HL-60 (cell line): ENCODE data around the gene SVOPL.

Experiments used
- DNase-seq, 2 experiments: peaks; one replicate each; pipeline ENCODE4 v3.0.0-alpha.2; 2010 to 2020; ENCODE audit warnings: low read depth in 1 of 2, low spot score in 1 of 2
- H3K27ac ChIP-seq: fragments of 250-450 bp; sonication (Bioruptor Pico); replicated peaks from 2 replicates; pipeline ENCODE4 v1.5.1; 2020; ENCODE audit warnings: mild to moderate bottlenecking, moderate library complexity
- H3K27me3 ChIP-seq: fragments of 250-450 bp; sonication (Bioruptor Pico); 2 replicates; pipeline ENCODE4 v1.5.1; 2021; ENCODE audit warnings: mild to moderate bottlenecking, moderate library complexity; ENCODE audit not compliant: insufficient read depth, poor library complexity, severe bottlenecking
- H3K4me3 ChIP-seq: replicated peaks from 2 replicates; pipeline ENCODE4 v1.5.1; 2011; ENCODE audit warnings: mild to moderate bottlenecking, control low read depth, low read length; ENCODE audit not compliant: insufficient read depth
- GABPA ChIP-seq: IDR thresholded peaks from 2 replicates; pipeline ENCODE4 v1.6.1; 2012; ENCODE audit warnings: low read depth
- POLR2AphosphoS5 ChIP-seq: IDR thresholded peaks from 2 replicates; pipeline ENCODE4 v1.6.1; 2012; ENCODE audit warnings: low read depth
- SPI1 ChIP-seq: IDR thresholded peaks from 2 replicates; pipeline ENCODE4 v1.6.1; 2012; ENCODE audit warnings: low read depth, mild to moderate bottlenecking, borderline replicate concordance
- TF ChIP-seq, protein P1 (sequence below): IDR thresholded peaks from 2 replicates; pipeline ENCODE4 v1.6.1; 2012; ENCODE audit warnings: low read depth; ENCODE audit not compliant: insufficient replicate concordance
- TF ChIP-seq, protein P2 (sequence below): IDR thresholded peaks from one replicate; pipeline ENCODE4 v1.5.1; 2011; ENCODE audit warnings: low read length, control low read depth, inconsistent platforms; ENCODE audit not compliant: insufficient read depth

Gene SVOPL

DNA sequence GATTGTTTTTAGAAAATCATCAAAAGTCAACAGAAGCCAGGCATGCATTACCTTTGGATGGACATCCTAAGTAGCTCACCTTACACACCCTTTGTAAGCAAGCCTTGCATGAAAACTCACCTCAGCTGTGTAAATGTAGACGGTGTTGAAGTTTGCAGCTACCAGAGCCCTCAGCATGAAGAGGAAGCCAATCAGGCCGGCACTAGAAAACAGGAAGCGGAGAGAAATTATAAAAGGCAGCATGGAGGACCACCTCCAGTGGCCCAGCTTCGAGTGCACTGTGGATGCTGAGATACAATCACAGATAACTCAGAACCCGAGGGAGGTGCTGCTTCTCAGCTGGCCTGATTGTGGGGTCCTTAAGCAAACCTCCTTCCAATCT is 75.3 kb downstream of the SVOPL start:
- no peak overlapping the region for H3K4me3 ChIP-seq
- peak in 1 of 2 experiments; percentile 69 for DNase-seq
- peak overlapping the region; percentile 51 for H3K27ac ChIP-seq
- TF ChIP-seq SPI1, result peak; percentile 96
- TF ChIP-seq GABPA, result no peak
- H3K27me3 ChIP-seq, result no peaks in the 10 kb centered on the region

DNA sequence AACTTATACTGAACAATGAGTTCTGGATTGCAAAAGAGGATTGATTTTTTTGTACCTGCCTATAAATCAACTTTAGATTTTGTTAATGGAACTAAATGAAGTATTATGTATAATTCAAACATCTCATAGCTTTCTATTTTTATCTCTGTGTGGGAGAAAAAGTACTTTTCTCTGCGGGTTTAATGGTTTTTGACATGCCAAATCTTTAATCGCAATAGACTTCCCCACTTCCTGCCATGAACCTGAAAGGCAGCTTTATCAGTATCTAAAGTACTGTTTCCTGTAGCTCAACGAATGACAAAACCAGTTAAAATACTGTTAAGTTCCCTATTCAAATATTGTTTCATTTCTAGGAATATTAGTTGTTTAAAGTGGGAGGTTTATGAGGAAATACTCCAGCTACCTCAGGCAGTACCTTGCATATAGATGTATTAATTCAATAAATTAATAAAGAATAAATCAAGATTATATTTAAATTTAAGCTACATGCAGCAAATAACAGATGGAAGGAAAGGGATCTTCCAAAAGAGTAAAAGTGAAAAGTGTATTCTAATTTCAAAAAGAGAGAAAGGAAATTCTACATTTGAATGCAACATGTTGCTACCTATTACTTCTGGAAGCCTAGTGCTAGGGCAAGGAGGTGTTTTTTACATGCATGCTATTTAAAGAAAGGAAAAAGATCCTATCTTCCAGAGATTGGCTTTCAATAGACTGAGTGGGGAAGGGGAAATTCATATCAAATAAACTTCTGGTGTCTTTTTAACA is 75.9 kb downstream of the SVOPL start:
- Histone ChIP-seq H3K4me3 (no peak overlapping the region), H3K27me3 (no peaks in the 10 kb centered on the region), H3K27ac (peak overlapping the region; percentile 51)
- TF ChIP-seq, protein P1, sequence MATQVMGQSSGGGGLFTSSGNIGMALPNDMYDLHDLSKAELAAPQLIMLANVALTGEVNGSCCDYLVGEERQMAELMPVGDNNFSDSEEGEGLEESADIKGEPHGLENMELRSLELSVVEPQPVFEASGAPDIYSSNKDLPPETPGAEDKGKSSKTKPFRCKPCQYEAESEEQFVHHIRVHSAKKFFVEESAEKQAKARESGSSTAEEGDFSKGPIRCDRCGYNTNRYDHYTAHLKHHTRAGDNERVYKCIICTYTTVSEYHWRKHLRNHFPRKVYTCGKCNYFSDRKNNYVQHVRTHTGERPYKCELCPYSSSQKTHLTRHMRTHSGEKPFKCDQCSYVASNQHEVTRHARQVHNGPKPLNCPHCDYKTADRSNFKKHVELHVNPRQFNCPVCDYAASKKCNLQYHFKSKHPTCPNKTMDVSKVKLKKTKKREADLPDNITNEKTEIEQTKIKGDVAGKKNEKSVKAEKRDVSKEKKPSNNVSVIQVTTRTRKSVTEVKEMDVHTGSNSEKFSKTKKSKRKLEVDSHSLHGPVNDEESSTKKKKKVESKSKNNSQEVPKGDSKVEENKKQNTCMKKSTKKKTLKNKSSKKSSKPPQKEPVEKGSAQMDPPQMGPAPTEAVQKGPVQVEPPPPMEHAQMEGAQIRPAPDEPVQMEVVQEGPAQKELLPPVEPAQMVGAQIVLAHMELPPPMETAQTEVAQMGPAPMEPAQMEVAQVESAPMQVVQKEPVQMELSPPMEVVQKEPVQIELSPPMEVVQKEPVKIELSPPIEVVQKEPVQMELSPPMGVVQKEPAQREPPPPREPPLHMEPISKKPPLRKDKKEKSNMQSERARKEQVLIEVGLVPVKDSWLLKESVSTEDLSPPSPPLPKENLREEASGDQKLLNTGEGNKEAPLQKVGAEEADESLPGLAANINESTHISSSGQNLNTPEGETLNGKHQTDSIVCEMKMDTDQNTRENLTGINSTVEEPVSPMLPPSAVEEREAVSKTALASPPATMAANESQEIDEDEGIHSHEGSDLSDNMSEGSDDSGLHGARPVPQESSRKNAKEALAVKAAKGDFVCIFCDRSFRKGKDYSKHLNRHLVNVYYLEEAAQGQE, result no peak
- TF ChIP-seq GABPA, result no peak
- TF ChIP-seq, protein P2, sequence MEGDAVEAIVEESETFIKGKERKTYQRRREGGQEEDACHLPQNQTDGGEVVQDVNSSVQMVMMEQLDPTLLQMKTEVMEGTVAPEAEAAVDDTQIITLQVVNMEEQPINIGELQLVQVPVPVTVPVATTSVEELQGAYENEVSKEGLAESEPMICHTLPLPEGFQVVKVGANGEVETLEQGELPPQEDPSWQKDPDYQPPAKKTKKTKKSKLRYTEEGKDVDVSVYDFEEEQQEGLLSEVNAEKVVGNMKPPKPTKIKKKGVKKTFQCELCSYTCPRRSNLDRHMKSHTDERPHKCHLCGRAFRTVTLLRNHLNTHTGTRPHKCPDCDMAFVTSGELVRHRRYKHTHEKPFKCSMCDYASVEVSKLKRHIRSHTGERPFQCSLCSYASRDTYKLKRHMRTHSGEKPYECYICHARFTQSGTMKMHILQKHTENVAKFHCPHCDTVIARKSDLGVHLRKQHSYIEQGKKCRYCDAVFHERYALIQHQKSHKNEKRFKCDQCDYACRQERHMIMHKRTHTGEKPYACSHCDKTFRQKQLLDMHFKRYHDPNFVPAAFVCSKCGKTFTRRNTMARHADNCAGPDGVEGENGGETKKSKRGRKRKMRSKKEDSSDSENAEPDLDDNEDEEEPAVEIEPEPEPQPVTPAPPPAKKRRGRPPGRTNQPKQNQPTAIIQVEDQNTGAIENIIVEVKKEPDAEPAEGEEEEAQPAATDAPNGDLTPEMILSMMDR, result no peak
- no peak for TF ChIP-seq POLR2AphosphoS5
- TF ChIP-seq SPI1, result peak; percentile 65; the same call in 1 of the 2 replicates
- DNase-seq, result peak in 1 of 2 experiments; percentile 28

DNA sequence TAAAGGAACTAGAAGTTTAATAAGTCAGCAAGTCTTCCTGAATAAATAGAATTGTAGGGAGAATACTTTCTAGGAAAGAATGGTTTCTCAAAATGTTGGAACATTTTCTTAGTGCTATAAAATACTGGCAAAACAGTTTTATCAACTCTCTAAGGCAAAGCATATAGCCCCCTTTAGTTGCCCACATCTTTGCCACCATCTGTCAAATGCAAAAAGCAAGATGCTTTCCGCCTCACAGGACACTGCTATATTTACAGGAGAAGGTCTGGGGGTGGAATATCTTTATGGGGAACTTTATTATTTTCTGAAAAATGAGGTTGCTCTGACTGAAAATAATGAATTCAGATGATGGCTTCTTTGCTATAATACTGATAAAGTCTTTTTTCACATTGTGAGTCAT is 78.3 kb downstream of the SVOPL start:
- no peaks in the 10 kb centered on the region for H3K27me3 ChIP-seq
- DNase-seq, result no peak
- TF ChIP-seq, protein P2, result no peak
- TF ChIP-seq POLR2AphosphoS5, result no peak
- TF ChIP-seq GABPA, result no peak
- TF ChIP-seq, protein P1, result no peak
- TF ChIP-seq SPI1, result no peak
- no peak overlapping the region for H3K27ac ChIP-seq
- no peak overlapping the region for H3K4me3 ChIP-seq

DNA sequence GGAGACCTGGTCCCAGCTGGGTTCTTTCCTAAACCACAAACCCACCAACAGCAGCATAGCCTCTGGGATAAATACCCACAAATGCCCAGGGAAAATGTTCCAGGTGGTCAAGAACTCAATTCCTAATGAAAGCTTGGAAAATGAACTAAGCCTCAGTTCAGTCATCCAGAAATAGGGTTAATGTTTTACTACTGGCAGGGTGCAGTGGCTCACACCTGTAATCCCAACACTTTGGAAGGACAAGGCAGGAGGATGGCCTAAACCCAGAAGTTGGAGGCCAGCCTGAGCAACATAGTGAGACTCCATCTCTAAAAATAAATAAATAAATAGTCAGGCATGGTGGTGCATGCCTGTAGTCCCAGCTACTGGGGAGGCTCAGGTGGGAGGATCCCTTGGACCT is 82.2 kb downstream of the SVOPL start:
- TF ChIP-seq, protein P2, result no peak
- TF ChIP-seq POLR2AphosphoS5 (no peak), GABPA (no peak)
- TF ChIP-seq, protein P1, result no peak
- no peak overlapping the region for H3K4me3 ChIP-seq
- H3K27ac ChIP-seq, result no peak overlapping the region
- no peaks in the 10 kb centered on the region for H3K27me3 ChIP-seq
- no peak for DNase-seq
